Mononuclear cell (primary cell): ENCODE measurements around the gene KCNMB1. TPM values are rescaled to one million over a fixed set of nuclear protein-coding genes. Genes with fewer than 3 reads are reported as not detected.

Source experiments
- H3K27me3 ChIP-seq: 2 replicates; pipeline ENCODE4 v1.6.0; 2011; ENCODE audit warnings: low read length, control low read depth; ENCODE audit not compliant: insufficient read depth
- H3K4me1 ChIP-seq: 2 replicates; pipeline ENCODE4 v1.5.1; 2011; ENCODE audit warnings: mild to moderate bottlenecking, low read length, control low read depth; ENCODE audit not compliant: insufficient read depth
- H3K4me3 ChIP-seq: 2 replicates; pipeline ENCODE4 v1.5.1; 2011; ENCODE audit warnings: mild to moderate bottlenecking, low read length, moderate library complexity
- H3K9me3 ChIP-seq: 2 replicates; pipeline ENCODE4 v1.5.1; 2011; ENCODE audit warnings: low read depth, mild to moderate bottlenecking, control low read depth, low read length
- total RNA-seq: library from RNA; depleted of rRNA; stranded (reverse); fragments of >200 nt; gene quantifications from one replicate; pipeline ENCODE4 v1.2.3, GENCODE V29; 2012

KCNMB1 gene
- total RNA-seq, 1 donor, result 1.8 TPM

DNA sequence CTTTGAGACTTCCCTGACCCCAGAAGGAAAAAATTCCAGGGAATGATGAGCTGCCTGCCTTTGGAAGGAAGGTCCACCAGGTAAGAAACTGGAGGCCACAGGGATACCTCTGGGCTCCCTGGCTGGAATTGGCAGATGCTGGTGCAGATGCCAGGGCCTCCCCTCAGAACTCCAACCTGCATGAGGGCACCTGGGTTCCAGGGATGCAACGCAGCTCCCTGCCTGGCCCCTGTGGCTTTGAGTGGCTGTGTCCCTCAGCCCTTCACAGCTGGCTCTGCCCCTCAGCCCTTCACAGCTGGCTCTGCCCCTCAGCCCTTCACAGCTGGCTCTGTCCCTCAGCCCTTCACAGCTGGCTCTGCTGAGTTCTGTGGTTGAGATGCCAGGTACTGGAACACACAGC lies 13.9 kb downstream of the KCNMB1 start:
- Histone ChIP-seq H3K4me3 (no peak overlapping the region), H3K4me1 (no peaks in the 10 kb centered on the region), H3K27me3 (no peaks in the 10 kb centered on the region), H3K9me3 (no peaks in the 10 kb centered on the region)

DNA sequence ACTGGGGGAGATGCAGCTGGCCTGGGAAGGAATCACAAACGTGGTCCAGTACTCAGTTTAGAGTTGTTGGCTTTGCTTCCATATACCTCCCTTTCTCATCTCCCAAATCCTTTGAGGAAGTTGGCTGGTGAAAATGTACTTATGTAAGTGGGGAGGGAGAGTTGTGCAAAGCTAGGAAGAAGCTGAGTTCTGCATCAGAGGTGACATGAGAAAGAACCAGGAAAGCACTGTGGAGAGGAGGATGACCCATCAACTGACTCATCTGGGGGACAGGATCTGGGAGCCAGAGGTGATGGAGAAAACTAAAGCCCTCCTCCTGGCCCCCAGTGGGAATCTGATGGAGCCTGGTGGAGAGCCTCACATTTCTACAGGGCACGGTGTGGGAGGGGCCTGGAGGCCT lies 16.2 kb downstream of the KCNMB1 start:
- H3K4me1 ChIP-seq, result no peaks in the 10 kb centered on the region
- H3K9me3 ChIP-seq, result no peaks in the 10 kb centered on the region
- H3K27me3 ChIP-seq, result no peaks in the 10 kb centered on the region
- H3K4me3 ChIP-seq, result no peak overlapping the region

DNA sequence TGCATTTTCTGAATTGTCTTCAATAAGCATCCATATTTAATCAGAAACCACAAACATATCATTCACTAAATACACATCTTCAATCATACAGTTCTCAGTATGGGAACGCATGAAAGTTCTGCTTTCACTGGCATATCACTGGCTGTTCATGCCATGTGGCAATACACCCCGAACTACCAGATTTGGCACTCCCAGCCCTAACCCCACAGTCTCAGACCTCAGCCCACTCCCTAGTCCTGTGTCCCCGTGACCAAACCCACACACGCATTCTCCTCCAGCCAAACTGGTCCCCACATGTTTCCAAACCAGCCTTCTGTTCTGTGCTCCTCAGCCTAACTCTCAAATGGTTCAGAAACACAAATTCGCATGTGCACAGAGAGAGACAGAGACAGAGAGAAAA lies 20.6 kb downstream of the KCNMB1 start:
- no peaks in the 10 kb centered on the region for H3K27me3 ChIP-seq
- H3K4me1 ChIP-seq, result peaks cover 20% of the 10 kb centered on the region
- H3K4me3 ChIP-seq, result no peak overlapping the region
- H3K9me3 ChIP-seq, result no peaks in the 10 kb centered on the region

DNA sequence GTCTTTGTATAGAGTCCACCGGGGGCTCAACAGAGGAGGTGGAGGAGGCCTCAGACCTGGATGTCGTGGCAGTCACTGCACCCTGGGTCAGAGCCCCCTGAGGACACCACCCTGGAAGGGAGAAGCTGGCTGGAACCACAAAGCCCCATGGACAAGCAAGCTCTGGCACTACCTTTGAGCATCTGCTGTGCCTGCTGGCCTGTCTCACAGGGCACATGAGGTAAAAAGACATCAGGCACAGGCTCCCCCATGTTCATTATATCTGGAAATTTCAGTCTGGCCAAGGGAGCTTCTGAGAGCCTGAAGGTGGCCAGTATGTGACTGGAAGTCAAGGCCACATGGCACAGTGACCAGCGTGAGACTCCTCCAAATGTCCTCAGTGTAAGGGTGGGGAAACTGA lies 22.9 kb downstream of the KCNMB1 start:
- no peaks in the 10 kb centered on the region for H3K27me3 ChIP-seq
- no peaks in the 10 kb centered on the region for H3K9me3 ChIP-seq
- peaks cover 42% of the 10 kb centered on the region for H3K4me1 ChIP-seq
- no peak overlapping the region for H3K4me3 ChIP-seq

DNA sequence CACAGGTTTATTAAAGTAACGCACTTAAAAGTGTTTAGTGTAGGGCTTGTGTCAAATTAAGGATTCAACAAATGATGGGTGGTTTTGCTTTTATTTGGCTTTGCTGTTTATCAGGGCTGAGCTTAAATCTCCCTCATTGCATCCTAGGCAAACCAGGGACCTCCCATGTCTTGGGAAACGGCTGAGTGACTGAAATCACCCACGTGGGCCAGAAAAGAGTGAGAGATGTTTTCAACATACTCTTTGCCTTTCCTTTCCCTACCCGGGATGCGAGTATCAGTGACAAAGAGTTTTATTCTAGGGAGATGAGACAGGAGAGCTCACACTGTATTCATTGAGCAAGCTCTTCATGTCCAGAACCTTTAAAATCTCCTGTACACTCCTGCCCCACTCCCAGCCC lies 23.3 kb downstream of the KCNMB1 start:
- H3K27me3 ChIP-seq, result no peaks in the 10 kb centered on the region
- H3K4me1 ChIP-seq, result peaks cover 47% of the 10 kb centered on the region
- no peak overlapping the region for H3K4me3 ChIP-seq
- no peaks in the 10 kb centered on the region for H3K9me3 ChIP-seq

DNA sequence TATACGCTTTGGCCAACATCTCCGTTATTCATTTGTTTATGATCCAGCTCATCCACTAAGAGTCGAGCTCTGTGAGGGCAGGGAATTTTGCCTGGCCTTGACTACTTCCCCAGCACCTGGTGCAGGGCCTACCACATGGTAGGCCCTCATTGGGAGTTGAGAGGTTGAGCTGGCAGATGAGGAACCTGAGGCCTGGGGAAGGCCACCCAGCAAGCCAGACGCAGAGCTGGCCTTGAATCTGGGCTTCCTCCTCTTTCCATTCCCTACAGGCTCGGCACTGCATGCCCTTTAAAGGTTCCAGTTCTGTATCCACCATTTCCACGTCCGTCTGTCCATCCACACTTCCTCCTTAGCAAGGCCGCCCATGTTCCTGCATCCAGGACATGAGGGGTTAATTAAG lies 24.2 kb downstream of the KCNMB1 start:
- Histone ChIP-seq H3K27me3 (no peaks in the 10 kb centered on the region), H3K4me3 (no peak overlapping the region), H3K9me3 (no peaks in the 10 kb centered on the region), H3K4me1 (peaks cover 55% of the 10 kb centered on the region)

DNA sequence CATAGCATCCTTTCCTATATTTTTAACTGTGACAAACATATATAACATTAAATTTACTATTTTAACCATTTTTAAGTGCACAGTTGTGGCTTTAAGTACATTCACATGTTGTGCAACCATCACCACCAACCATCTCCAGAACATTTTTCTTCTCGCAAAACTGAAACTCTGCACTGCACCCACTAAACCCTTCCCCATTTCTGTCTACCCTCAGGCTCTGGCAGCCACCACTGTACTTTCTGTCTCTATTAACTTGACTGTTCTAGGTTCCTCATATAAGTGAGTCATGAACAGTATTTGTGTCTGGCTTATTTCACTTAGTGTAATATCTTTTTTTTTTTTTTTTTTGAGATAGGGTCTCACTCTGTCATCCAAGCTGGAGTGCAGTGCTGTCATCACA lies 25.5 kb downstream of the KCNMB1 start:
- H3K4me3 ChIP-seq, result no peak overlapping the region
- H3K4me1 ChIP-seq, result peaks cover 68% of the 10 kb centered on the region

DNA sequence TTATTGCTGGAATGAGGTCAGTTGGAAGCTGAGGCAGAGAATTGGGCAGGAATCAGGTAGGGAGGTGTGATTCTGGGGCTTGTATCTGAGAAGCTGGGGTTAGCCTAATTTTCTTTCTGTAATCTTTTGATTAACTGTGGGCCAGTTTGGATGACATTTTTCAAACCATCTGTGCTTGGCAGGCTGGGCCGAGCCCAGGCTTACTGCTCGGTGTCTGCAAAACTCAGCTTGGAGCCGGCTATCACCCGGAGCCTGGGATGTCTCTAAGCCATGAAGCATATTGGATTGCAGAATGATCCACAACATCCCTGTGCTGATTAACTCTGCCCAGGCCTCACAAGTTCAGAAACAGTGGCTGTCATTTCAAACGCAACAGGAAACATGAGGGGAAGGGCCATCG lies 26.5 kb downstream of the KCNMB1 start:
- H3K27me3 ChIP-seq, result no peaks in the 10 kb centered on the region
- H3K4me1 ChIP-seq, result peaks cover 78% of the 10 kb centered on the region
- no peaks in the 10 kb centered on the region for H3K9me3 ChIP-seq
- no peak overlapping the region for H3K4me3 ChIP-seq

More for the DNA sequence above, 25.5 kb downstream of the KCNMB1 start:
- Histone ChIP-seq H3K27me3 (no peaks in the 10 kb centered on the region), H3K9me3 (no peaks in the 10 kb centered on the region)

DNA sequence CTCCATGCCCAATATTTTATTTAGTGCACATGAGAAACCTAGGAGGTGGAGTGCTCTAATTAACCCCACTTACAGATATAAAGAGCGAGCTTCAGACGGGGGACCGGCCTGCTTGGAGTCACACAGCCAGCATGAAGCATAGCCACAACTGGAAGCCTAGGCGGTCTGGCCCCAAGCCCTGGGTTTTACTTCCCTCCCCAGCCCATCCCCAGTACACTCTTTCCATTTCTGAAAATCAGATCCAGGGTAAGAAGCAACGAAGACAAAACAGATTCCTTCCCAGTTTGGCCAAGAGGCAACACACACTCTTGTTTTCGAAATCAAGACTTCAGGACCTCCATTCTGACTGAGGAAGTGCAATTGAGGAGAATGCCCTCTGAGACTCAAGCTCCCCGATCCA lies 27.1 kb downstream of the KCNMB1 start:
- Histone ChIP-seq H3K4me3 (no peak overlapping the region), H3K27me3 (no peaks in the 10 kb centered on the region), H3K4me1 (peaks cover 84% of the 10 kb centered on the region), H3K9me3 (no peaks in the 10 kb centered on the region)

DNA sequence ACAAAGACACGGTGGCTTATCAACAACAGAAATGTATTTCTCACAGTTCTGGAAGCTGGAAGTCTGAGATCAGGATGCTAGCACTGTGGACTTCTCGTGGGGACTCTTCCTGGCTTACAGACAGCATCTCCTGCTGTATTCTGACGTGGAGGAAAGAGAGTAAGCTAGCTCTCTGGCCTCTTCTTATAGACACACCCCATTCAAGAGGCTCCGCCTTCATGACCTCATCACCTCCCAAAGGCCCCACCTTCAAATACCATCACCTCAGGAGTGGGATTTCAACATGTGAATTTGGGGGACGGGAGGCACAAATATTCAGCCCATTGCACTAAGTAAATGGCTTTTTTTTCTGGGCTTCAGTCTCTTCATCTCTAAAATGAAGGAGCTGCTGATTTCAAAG lies 27.6 kb downstream of the KCNMB1 start:
- no peaks in the 10 kb centered on the region for H3K27me3 ChIP-seq
- no peak overlapping the region for H3K4me3 ChIP-seq
- no peaks in the 10 kb centered on the region for H3K9me3 ChIP-seq
- H3K4me1 ChIP-seq, result peaks cover 88% of the 10 kb centered on the region

DNA sequence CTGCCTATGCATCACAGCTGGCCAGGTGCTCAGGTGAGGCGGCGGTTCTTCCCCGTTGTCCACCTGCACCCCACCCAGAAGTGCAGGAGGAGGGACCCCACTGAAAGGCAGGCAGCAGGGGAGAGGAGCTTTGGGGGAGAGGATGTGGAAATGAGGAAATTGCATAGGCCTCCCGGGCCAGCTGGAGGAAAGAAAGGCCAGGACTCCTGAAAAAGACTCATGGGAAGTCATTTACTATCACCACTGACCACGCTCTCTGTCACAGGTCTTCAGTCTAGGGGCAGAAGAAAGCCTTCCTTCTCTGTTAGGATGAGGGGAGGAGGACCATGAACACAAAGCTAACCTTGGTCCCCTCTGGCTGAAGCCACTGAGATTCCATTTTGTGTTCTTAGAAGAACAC lies 28.1 kb downstream of the KCNMB1 start:
- H3K4me1 ChIP-seq, result peaks cover 87% of the 10 kb centered on the region

DNA sequence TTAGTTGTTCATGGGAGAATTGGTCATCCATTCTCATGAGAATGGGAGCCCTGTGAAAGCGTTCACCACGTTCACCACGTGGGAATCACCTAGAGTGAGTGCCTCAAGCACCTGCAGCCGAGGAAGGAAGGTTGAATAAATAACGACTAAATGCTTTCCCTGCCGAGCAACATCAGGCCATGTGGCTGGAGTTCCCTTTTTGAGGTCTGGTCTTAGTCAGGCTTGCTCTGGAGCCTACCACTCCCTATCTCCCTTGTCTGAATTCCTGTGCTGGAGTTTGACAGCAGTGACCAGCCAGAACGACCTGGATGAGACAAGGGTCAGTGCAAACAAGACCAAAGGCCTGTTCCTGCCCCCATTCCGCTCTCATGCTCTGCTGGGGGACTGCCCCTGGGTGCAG lies 28.5 kb downstream of the KCNMB1 start:
- Histone ChIP-seq H3K4me1 (peaks cover 87% of the 10 kb centered on the region), H3K4me3 (no peak overlapping the region), H3K27me3 (no peaks in the 10 kb centered on the region), H3K9me3 (no peaks in the 10 kb centered on the region)

More for the DNA sequence above, 28.1 kb downstream of the KCNMB1 start:
- Histone ChIP-seq H3K4me3 (no peak overlapping the region), H3K27me3 (no peaks in the 10 kb centered on the region), H3K9me3 (no peaks in the 10 kb centered on the region)

DNA sequence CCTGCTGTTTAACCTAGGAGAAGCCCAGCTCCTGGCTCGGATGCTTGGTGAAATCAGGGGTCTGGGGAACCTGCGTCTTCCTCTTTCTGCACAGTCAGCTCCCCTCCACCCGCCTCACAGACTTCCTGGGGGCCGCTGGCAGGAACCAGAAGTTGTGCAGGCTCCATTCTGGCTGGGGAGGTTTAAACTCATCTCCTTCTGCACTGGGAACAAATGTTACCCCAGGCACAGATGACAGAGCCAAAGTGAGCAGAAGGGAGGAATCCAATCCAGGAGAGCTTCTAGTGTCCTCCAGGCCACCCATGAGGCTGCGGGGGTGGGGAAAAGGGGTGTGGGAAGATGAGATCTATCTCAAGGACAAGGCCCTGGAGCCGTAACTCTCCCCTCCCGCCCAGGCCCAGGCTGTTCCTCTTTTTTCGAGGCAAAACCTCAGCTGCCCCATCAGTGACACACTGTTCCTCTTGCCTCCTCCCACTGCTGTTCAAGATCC lies 31.2 kb downstream of the KCNMB1 start:
- no peak overlapping the region for H3K4me3 ChIP-seq
- no peaks in the 10 kb centered on the region for H3K9me3 ChIP-seq
- H3K4me1 ChIP-seq, result peaks cover 75% of the 10 kb centered on the region
- no peaks in the 10 kb centered on the region for H3K27me3 ChIP-seq

DNA sequence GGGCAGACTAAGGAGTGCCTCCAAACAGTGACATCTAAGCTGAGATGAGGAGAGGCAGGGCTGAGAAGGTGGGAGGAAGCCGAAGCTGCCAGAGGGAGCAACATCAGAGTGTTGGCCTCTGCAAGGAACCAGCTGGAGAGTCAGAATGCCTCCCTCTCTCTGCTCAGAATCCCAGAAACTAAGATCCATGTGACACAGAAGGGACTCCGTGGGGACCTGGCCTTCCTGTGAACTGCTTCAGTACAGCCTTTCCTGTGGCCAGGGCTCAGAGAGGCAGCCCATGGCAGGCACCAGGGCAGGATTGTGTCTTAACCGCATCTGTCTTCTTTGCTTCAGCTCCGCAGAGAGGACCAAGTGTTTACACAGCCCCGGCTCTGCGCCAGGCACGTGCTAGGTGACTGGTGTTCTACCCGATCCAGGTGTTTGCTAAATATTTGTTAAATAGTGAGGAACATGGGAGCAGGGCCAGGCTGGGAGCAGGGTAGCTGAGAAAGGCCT lies 33.5 kb downstream of the KCNMB1 start:
- Histone ChIP-seq H3K4me1 (peaks cover 61% of the 10 kb centered on the region), H3K9me3 (no peaks in the 10 kb centered on the region), H3K4me3 (no peak overlapping the region), H3K27me3 (no peaks in the 10 kb centered on the region)

DNA sequence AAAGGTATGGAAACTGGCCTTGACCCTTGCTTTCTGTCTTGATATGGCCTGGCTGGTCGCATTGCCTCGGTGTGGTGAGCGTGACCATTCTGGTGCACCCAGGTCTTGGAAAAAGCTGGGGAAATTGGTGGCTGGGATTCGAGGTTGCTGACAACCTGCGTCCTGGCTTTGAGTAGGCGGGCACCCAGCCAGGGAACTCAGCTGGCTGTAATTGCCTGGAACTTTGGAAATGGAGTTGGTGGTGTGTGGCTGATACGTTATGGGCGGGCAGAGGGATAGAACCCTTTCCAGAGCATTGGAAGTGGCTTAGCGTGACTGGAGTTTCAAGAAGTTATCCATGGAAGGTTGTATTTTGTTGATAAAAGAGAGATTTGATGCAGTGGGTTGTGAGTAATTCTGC lies 35.2 kb downstream of the KCNMB1 start:
- H3K4me1 ChIP-seq, result peaks cover 44% of the 10 kb centered on the region
- no peak overlapping the region for H3K4me3 ChIP-seq
- no peaks in the 10 kb centered on the region for H3K9me3 ChIP-seq
- no peaks in the 10 kb centered on the region for H3K27me3 ChIP-seq

DNA sequence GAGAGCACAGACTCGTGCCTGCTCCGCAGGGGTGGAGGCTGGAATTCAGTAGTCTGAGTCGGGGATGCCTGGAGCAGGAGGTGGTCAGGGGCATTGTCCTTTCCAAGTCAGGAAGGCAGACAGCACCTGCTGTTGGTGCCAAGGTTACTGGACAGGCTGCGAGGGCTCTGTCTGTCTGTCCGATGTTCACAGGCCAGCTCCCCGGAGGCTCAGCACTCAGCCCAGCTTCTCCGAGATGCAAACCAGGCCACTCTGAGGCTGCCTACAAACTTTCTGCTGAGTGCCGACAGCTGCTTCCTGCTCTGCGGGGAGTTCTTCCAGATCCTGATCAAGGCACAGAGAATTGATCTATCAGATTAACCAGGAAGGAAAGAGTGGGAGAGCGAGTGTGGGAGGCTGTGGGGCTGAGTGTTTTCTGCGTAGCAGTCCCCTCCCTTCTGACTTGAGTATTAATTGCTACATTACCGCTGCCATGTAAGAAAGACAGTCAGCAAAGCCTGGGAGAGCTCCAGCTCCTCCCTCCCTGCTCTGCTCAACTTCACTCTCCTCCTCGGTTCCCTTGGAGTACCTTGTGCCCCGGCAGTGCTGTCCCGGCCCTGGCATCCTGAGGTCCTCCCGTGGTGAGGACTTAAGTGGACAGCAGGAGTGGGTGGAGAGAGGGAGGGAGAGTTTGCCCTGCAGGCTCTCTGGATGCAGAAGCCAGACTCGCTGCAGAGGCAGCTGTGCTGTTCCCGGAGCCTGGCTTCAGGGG lies 36.0 kb downstream of the KCNMB1 start:
- H3K4me3 ChIP-seq, result no peak overlapping the region
- H3K4me1 ChIP-seq, result peaks cover 41% of the 10 kb centered on the region
- no peaks in the 10 kb centered on the region for H3K9me3 ChIP-seq
- no peaks in the 10 kb centered on the region for H3K27me3 ChIP-seq
